Stimulated activated CD4-positive, alpha-beta T cell treated with anti-CD3 and anti-CD28 coated beads, Interleukin-4, amount 100 ng/mL, for 24 hours (primary cell): ENCODE measurements around the gene PACSIN3.
"Not testable (repeated sequence)": the region's sequence is repeated elsewhere in the genome, so short reads cannot be mapped to it uniquely, and the experiment has no call there.

Experiments used
- DNase-seq: peaks from one replicate; pipeline ENCODE4 v3.0.0-alpha.2; 2020

Gene PACSIN3

GRCh38 chr11:47186076-47186699 is at the start of gene PACSIN3:
Gene PACSIN3 (minus strand): TSS chr11:47186434. CDS start chr11:47182727, 3,707 bp downstream.
- DNase-seq, result peak; percentile 36

- no peak for DNase-seq
Observed at GRCh38 chr11:47235163-47235562, 48.9 kb upstream of the PACSIN3 start.

DNA sequence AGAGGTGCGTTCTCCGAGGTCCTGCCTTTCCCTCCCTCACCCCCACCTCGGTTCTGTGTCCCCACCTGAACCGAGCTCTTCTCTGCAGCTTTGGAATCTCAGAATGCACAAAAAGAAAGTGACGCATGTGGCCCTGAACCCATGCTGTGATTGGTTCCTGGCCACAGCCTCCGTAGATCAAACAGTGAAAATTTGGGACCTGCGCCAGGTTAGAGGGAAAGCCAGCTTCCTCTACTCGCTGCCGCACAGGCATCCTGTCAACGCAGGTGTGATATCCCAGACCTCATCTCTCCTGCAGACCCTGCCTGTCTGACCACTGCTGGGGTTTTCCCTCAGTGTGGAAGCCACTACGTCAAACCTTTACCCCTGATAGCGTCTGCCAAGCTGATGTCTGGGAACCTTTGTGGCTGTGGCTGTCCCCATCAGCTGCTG is 48.5 kb upstream of the PACSIN3 start:
- peak; percentile 43 for DNase-seq

DNA sequence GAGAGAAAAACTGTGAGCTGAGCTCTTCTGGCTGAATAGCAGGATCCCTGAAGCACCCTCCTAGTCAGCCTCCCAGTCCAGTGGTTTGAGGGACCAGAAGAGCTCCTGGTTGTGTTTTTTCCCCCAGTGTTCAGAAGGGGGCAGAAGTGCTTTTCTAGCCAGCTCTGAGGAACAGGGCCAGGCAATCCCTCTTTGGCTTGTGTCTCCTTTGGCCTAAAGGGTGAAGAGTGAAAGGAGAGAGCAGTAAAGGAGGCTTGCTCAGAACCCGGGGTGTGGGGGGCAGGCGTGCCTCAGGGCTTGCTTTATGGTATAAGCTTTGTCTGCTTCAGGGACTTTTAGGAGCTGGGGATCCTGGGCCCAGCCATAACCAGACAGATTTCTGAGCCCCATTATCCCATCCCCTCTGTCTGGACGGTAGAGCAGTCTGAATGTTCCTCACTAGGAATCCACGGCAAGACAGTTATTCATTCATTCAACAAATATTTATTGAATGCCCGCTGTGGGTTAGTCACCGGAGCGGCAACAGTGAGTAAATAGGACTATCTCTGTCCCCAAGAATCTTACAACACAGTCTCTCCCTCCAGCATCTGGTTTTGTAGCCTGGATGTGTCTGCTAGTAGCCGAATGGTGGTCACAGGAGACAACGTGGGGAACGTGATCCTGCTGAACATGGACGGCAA is 47.9 kb upstream of the PACSIN3 start:
- DNase-seq, result no peak

DNA sequence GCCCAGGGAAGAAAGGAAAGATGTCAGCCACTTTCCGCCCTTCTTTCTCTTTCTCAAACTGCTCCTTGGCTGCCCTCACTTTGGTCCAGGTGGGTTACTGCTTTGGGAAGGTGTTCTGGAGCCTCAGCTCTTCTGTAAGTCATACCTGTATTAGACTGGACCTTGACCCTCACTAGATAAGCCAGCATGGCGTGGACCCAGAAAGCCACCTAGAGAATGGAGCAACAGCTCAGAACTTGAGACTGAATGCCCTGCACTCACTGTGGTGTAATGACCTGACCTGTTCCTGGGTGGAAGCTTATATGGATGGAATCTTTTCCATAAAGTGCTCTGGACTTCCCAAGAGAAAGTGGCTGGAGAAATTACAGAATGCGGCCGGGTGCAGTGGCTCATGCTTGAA is 46.8 kb upstream of the PACSIN3 start:
- DNase-seq, result no peak

GRCh38 chr11:47229161-47229560 is 42.9 kb upstream of the PACSIN3 start:
- no peak for DNase-seq

GRCh38 chr11:47225552-47226400 is 39.5 kb upstream of the PACSIN3 start:
- DNase-seq, result peak; percentile 42

- DNase-seq, result no peak
Observed at GRCh38 chr11:47222696-47223095, 36.5 kb upstream of the PACSIN3 start.

DNA sequence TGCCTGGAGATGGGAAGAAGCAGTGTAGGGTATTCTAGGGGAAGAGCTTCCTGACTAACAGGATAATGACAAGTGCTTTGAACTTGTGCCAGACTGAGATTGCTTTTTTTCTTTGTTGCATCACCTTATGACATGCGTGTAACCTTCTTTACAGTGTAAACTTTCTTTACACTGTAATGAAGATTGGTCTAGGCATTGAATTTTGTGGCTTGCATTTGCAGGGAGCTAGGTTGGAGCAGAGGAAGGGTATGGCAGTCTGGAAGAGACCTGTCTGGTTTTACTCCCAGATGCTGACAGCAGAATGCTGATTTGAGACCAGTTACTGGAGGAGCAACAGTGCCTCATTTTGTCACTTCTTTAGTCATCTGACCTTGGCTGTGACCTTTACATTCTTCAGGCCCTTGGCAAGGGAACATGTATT is 34.2 kb upstream of the PACSIN3 start:
- no peak for DNase-seq

DNA sequence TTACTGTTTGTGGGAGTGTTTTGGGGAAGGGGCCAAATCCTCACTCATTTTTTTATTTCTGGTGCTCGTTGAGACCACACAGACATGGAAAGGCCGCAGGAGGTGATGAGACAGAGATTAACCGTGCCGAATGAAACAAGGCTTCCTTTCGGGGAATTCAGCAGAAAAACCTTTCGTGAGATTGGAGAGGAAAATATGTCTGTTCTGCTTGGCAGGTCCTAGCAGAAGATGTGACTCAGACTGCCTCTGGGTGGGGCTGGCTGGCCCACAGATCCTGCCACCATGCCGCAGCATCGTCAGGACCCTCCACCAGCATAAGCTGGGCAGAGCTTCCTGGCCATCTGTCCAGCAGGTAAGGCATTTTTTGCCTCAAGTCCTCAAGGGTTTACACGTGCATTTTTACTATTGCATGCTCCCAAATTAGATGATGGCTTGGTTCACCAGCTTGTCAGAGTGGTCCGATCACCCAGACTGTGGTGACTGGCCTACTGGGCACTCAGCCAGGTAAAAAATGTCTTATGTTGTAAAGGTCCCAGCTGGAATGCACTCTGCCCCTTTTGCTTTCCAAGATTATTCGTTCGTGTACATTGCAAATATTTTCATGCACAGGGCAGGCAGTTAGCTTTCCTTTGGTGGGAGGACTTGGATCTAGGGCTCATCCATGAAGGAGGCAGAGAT is 30.0 kb upstream of the PACSIN3 start:
- DNase-seq, result peak; percentile 80

- no peak for DNase-seq
Observed at GRCh38 chr11:47215366-47215910, 29.2 kb upstream of the PACSIN3 start.

DNA sequence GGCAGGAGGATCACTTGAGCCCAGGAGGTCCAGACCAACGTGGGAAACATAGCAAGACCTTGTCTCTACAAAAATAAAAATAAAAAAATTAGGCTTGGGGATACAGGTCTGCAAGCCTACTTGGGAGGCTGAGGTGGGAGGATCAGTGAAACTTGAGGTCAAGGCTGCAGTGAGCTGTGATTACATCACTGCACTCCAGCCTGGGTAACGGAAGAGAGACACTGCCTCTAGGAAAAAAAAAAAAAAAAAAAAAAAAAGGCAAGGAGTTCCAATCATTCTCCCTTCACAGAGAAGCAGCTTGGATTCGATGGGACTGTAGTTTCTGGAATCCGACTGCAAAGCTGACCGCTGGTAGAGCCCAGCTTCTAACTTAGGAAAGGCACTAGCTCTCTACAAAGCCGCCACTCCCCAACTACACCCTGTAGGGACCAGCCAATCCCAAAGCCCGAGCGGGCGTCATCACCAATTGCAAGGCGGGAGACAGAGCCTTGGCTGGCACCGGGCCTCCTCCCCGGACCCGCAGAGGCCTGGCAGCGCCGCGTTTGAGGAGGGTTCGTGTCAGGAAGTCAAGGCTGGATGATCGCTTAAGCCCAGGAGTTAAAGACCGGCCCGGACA is 27.8 kb upstream of the PACSIN3 start:
- DNase-seq, result peak; percentile 88

DNA sequence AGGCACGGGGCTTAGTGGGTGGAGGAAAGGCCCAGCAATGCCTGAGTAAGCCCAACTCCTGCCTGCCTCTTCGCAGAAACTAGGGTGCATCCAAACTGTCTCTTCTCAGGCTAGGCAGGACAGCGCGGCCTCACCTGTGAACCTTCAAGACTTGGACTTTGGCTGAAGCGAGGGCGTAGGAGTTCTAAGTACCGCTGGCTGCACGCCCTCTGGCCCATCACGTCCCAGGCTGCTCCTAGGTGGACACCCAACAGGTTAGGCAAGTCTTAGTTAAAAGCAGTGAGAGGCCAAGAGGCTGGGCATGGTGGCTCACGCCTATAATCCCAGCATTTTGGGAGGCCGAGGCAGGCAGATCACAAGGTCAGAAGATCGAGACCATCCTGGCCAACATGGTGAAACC is 26.7 kb upstream of the PACSIN3 start:
- no peak for DNase-seq

DNA sequence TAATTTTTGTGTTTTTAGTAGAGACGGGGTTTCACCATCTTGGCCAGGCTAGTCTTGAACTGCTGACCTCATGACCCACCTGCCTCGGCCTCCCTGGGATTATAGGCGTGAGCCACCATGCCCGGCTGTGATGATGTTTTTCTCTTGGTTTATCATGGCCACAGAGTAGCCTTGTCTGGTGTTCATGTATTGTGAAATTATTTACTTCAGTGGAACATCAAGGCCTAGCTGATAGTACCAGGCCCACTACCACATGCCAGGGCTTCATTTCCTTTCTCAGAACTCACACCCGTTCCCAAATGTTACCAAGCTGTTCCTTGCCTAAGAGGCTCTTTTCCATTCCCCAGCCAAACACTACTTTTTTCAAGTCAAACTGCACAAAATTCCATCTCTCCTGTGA is 22.4 kb upstream of the PACSIN3 start:
- no peak for DNase-seq

- DNase-seq, result not testable (repeated sequence)
Observed at GRCh38 chr11:47208008-47208552, 21.8 kb upstream of the PACSIN3 start.

- DNase-seq, result no peak
Observed at GRCh38 chr11:47207459-47207858, 21.2 kb upstream of the PACSIN3 start.

GRCh38 chr11:47206577-47206976 is 20.3 kb upstream of the PACSIN3 start:
- not testable (repeated sequence) for DNase-seq

DNA sequence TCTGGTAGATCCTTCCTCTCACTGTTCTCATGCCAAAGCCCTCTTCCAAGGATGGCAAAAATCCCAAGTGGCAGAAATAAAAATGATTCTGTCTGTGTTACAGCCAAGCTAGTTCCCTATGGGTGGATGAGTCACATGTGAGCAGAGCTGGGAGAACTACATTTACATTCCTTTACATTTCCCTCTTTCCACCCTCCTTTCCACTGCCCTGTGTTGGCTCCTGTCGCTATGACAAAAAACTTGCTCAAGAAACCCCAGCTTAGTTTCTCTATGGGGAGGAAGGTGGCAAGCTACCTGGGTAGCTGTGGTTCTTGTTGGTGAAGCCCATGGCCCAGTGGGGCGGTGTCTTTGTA is 18.4 kb upstream of the PACSIN3 start:
- DNase-seq, result no peak

DNA sequence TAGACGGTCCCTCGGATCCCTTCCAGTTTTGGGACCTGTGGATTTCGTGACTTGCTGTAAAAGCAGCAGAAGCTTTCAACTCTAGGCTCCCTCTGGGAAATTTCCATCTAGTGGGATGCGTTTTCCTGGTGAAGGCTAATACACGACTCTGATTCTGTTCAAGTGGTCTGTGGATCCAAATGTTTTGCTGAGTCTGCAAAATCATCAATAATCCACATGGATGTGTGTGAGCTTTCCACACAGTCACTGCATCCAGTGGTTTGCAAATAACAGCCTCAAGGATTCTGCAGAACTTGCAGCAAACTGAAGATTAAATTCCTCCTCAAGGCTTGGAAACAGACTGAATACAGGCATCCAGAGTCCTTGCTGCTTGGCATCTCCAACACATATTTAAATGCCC is 16.3 kb upstream of the PACSIN3 start:
- no peak for DNase-seq

- DNase-seq, result no peak
Observed at GRCh38 chr11:47201015-47201414, 14.8 kb upstream of the PACSIN3 start.

GRCh38 chr11:47198161-47198560 is 11.9 kb upstream of the PACSIN3 start:
- DNase-seq, result not testable (repeated sequence)

DNA sequence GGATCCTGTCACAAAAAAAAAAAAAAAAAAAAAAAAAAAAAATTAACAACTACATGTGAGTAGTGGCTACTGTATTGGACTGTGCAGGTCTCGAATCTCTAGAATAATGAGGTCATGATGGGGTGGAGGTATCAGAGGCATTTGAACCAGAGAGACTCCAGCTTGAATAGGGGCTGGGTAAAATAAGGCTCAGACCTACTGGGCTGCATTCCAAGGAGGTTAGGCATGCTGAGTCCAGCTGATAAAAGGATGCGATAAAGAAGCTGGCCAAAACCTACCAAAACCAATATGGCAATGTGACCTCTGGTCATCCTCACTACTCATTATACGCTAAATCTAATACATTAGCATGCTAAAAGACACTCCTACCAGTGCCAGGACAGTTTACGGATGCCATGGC is 5.9 kb upstream of the PACSIN3 start:
- no peak for DNase-seq
